ENCODE data around the gene SIRT7.

The SIRT7 gene

DNA sequence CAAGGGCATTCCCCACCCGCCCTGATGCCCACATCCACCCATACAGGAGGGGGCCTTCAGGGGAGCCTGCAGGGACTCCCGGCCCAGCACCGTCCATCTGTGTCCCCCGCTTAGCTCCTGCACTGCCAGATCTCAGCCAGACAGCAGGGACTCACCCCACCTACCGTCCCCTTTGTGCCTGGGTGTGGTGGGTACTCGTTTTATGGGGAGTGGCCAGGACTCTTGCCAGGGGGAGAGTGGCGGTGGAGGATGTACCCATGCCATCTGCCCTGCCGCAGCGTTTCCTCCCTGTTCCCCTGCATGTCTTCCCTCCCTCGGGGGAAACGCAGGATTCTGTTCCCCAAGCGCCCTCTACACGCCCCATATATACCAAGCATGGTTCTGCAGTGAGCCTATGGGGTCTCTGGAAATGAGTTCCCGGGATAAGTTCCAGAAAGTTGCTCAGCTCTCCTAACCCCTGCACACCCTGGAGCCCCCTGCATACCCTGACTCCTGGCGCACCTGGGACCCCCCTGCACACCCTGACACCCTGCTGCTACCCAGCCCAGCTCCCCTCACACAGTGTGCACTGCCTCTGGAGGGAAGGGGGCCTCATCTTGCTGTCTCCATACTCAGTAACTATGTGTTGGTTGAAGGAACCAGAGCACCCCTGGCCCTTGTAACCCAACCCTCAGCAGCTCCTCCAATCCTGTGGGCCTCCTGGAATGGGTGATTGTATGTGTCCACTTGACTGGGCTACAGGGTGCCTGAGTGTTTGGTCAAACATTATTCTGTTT is 13.8 kb upstream of the SIRT7 start:
- no peak for DNase-seq

DNA sequence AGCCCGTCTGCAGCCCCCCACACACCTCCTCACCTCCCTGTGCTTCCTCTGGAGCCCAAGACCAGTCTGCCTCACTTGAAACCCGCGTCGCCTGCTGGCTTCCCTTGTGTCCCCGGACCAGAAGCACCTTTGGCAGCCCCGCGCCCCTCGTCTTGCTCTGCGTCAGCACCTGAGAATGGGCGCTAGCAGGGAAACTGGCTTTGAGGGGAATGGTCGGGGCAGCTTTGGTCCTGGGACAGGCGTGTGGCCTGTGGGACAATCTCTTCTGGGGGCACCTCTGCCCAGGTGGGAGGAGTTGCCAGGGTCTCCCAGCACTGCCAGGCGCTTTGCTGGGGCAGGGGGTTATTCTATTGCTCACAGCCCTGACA is 13.2 kb upstream of the SIRT7 start:
- no peak for DNase-seq

DNA sequence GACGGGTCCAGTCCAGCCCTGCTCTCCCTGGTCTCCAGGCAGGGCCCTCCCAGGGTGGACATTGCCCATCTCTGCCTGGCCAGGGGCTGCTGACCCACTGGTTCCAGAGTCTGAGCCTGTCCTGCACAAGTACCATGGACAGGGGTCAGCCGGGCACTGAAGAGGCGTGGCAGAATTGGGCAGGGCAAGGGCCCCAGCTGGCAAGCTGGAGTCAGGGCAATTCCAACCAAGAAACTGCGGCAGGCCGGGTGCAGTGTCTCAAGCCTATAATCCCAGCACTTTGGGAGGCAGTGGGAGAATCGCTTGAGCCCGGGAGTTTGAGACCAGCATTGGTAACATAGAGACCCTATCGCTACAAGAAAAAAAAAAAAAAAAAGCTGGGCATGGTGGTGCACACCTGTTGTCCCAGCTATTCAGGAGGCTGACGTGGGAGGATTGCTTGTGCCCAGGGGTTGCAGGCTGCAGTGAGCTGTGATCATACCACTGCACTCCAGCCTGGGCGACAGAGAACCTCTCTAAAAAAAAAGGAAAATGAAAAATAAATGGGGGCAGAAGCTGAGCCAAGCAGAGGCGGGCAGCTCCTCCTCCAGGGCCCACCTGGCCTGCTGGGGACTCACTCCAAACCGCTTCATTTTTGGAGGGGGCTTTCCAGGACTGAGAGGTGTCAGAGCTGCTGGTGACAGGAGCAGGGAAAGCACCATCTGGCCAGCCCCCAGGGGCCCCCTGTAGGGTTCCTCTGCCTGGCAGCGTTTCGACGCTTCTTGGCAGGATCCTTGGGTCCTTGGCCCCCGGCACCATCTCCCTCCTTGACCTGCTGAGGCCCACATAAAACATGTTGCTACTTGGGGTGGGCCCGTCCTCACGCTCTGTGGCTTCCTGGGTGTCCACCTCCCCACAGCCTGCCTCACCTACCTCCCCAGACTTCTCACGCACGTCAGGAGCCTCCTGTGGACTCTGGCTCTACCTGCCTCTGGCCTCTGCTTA is 12.5 kb upstream of the SIRT7 start:
- DNase-seq, result no peak

DNA sequence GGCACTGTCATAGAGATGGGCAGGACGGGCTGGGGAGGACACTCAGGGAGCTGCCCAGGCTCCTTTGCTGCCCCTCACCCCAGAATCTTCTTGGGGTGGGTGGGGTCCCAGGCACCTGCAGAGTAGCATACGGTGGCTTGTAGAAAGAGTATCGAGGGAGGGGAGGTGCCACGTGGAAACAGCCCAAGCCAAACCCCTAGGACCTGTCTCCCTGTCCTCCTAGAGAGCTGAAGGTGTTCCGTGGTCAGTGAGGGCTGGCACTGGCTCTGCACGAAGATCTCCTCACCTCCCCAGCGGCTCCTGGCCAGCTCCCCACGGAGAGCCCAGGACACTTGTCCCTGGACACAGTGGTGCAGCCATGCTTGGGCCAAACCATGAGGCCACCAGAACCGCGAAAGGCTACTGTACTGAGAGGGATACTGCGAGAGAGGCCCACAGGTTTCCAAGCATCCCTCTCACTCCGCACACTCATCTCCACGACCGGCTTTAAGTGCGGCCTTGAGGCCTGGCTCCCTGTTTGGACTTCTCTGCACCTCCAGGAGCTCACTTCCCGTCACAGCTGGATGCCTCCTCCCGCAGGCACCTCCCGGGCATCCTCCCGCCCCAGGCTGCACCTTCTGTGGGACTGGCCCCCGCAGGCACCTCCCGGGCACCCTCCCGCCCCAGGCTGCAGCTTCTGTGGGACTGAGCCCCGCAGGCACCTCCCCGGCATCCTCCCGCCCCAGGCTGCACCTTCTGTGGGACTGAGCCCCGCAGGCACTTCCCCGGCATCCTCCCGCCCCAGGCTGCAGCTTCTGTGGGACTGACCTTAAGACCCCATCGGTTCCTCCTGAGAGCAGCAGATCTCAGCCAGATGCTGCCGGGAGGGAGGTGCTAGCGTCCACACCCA is 11.5 kb upstream of the SIRT7 start:
- no peak for DNase-seq

DNA sequence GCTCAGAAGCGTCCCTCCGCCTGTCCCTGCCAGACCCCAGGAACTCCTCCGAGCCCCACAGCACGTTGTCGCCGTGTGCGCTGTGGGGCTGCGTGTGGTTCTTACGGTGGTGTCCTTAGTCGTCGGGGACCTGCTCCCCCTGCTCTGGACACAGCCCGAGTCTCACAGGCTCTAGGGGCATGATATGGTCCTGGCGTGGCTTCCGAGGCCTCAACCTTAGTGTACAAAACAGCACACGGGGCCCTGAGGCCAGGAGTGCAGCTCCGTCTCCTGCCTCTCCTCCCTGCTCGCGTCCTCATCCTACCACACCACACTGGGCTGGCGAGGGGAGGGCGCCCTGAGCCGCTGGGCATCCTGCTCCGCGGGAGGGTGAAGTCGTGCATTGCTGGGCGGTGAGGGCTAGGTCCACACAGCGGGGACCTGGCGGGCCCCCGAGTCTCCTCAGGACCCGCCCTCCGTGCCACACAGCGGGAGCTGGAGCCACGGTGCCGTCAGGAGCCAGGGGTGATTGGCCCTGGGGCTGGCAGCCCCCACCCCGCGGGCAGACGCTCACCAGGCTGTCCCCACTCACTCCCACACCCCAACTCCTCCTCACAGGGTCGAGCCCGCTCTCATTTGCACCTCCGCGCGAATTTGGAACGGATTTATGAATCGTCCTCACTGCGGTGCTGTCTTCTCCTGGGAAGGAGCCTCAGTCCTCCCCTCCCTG is 10.7 kb upstream of the SIRT7 start:
- DNase-seq, result no peak

DNA sequence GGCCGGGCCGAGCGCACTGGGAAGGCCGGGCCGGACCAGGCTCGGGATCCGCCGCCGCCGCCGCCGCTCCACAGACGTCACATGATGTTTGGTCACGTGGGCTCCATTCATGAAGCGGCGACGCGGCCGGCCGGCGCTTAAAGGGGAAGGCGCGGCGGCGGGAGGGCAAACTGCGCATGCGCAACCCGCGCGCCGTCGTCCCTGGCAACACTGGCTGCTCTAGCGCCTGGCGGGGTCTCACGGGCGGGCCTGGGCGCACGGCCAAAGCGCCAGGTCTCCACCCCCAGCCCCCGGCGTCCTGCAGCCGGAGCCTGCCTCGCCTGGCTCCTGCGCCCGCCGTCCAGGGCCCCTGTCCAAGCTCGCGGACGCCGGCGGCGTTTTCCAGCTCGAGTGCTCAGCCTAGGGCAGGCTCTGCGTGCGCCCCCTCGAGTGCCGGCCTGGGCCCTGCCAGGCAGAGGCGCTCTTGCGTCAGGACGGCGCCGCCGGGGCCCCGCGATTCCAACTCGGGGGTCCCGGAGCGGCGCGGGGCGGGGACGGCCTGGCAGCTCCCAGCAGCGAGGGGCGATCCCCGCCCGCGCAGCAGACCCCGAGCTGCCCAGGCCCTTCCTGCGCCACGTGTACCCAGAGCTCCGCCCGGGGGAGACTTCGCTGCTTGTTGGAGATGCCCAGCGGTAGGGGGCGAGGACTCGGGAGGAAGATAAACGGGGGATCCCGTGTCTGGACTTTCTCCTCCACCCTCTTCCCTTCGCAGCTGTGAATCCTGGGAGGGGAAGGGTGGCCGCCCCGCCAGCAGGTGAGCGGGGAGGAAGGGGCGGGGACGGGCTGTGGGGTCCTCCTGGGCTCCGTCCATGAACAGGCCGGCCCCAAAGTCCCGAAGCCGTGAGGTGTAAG is 9.9 kb upstream of the SIRT7 start, which contains the start of gene MAFG:
Gene MAFG (minus strand): TSS at position 83 of the 891 bp plus-strand sequence. CDS start 4,550 bp downstream, outside the sequence.
- DNase-seq, result peak; percentile 90

DNA sequence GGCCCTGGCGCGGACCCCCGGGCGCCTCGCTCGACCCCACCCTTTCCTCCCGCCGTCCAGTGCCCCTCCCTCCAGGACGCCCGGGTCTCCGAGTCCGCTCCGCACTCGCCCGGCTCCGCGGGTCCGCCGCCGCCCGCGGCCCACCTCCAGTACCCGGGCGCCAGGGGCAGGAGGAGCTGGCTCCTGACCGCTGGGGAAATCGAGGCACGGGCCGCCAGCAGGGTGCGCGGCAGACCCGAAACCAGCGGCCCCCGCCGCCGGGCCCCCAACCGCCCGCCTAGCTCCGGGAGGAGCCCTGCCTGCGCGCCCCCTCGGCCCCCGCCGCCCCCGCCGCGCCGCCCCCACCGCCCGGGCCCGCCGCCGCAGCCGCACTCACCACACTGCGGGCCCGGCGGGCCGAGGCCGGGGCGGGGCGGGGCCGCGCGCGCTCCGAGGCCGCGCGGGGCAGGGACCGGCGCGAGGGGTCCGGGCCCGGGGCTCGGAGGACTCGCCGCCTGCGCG is 9.2 kb upstream of the SIRT7 start:
- no peak for DNase-seq

DNA sequence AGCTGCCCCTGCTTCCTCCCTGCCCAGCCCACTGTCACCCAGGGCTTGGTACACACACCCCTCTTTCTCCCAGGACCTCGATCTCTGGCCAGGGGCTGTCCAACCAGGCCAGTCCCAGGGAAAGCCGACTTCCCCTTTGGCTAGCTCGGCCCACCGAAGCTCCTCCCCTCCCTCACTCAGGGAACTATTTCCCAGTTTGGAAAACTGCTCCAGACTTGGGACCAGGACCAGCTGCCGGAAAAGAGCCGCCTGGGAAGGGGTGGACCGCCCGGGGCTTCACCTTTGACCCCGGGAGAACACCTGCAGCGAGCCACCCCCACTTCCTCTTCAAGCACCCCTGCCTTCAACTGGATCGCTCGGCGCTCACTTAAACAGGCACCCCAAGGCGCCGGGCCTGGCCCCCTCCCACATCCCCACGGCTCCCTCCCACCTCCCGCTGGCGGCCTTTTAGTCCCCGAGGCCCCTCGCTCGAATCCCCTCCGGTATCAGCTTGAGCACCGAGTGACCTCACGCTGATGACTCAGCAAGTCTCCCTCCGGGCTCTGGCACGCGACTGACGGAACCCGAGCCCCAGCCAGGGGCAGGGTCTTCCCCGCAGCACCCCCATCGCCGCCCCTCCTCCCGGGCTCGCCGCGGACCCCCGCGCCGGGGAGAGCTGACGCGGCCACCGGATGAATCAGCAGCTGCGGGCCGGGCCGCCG is 8.6 kb upstream of the SIRT7 start:
- DNase-seq, result no peak

DNA sequence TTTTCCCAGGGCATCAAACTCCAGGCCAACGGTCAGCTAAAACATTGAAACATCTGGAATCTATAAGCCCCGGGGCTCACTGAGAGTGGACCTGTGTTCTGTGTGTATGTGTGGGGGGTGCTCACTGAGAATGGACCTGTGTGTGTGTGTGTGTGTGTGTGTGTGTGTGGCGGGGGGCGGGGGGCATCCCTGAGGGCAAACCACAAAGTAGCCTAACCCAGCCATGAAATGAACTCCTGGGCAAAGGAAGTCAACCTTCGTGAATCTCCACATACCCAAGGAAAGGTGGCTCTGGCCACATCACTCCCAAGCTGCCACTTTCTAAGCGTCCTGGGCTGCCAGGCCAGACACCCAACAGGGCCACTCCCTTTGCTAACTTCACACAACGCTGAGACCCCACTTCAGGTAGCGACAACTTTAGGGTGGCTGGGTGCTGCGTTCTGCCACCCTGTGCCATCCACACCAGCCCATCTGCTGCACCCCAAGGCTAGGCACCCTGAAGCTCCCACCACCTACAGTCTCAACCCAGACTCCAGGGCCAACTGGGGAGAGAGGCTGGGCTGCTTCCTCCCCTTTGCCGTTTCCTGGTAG is 8.0 kb upstream of the SIRT7 start:
- no peak for DNase-seq

DNA sequence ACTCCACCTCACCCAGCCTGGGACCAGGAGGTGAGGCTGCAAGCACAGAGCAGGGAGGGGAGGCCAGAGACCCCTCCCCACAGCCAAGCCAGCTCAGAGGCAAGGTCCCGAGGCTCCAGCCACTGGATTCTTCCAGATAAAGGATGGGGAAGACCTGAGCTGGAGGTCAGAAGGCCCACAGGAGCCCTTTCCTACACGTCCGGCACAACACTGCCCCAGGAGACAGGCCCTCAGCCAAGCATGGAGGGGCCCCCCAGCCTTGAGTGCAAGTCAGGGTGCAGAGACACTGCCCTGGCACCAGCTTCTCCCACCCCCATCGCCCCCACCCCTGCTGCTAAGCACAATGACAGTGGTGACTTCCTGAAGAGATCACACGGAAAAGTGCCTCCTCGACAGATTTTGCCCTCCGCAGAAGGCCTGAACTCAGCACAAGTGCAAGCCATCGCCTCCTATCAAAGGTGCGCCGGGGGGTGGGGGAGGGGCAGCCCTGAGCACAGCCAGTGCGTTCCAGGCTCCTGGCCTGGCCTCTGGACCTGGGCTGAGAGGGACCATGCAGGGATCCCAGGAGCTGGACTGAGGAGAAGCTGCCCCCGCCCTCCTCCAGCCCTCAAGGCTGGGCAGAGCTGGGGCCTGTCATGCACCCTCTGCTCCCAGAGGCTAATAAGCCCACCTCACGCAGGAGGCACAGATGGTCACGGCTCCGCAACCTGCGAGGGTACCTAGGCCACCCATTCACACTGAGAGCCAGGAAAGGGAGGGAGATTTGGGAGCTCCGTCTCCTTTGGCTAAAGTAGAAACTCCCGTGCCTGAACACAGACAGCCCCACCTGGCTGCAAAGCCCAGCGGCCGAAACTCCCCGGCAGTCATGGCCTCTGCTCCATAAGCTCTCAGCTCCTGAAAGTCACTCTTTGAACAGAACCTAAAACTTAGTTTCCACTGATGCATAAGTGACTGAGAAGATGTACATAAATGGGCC is 6.9 kb upstream of the SIRT7 start:
- no peak for DNase-seq

DNA sequence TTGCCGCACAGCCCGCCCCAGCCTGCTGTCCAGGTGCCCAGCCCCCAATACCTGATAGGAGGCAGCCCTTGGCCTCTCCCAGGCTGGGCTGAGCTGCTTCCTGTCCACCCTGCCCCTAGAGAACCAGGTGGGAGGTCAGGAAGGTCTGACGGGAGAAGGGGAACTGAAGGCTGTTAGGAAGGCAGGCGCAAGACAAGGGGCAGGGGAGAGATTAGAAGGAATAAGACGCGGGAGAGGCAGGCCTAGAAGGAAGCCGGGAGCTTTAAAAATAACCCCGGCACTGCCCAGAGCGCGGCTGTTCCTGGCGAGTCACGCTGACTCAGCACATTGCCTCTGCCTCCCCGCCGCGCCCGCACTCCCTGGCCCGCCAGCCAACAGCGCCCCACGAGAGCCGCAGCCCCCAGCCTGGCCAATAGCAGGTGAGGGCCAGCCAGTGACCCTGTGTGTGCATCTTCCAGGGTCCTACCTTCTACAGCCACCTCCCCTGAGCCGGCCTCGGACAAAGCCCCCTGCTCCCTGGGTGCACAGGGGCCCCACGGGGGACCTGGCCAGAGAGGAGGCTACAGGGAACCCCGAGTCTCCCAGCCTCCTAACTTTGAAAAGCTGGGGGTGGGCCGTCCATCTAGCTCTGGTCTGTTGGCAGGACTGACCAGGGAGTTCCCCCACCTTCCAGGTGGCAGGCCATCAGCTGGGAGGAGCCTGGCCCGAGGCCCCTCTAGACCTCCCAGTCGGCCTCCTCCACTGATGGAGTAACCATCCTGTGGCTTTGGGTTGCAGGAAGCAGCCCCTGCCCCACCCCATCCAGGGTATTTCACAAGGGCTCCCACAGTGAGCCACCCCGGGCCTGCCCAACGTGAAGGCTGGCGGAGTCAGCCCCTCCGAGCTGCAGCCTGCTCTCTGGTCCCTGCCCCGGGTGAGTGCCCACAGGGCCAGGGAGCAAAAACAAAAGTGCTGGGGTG is 5.6 kb upstream of the SIRT7 start:
- DNase-seq, result no peak

DNA sequence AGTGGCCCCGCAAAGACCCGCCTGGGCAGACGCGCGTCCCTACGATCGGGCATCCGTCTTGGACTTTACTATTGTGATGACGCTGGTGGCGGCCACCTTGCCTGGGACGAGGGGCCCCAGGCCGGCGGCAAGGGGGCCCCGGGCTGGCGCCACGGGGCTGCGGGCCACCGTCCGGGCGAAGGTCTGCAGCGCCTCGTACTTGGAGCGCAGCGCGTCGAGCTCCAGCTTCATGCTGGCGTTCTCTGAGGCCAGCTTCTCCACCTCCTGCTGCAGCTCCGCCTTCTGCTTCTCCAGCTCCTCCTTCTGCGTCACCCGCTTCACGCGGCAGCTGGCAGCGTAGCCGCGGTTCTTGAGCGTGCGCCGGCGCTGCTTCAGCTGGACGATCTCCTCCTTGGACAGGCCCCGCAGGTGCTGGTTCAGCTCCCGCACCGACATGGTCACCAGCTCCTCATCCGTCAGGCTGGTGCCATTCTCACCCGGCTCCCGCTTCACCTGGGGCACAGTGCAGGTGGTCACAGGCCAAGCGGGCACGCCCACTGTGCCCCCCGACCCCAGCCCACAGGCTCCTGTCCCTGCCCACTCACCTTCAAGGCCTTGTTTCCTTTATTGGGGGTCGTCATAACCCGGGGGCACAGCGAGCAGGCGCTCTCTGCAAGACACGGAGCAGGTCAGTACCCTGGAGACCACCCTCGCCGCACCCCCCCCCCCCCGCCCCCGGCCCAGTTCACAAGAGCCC is 4.8 kb upstream of the SIRT7 start:
- DNase-seq, result no peak

DNA sequence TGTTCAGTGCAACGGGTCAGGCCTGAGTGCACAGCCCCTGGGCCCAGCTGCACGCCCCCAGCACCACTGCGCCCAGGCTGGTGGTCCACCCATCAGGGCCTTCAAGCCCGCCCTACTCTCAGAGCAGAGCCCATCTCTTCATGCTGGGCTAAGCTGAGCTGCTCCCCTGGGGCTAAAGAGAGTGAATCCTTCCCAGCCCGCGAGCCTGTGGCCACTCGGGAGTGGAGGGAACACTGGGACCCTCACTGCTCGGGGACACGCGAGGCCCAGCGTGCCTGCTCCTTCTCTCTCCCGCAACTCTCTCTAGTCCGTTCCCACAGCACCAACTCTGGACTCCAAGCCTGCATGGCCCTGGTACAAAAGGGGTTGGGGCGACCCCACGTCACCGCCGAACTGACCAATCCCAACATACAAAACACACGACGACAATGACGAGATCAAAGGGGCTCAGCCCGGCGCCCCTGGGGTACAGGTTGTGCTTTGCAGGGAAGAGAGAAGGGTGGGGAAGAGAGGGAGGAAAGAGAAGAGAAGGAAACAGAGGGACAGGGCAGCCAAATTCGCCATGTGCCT is 4.1 kb upstream of the SIRT7 start:
- no peak for DNase-seq

DNA sequence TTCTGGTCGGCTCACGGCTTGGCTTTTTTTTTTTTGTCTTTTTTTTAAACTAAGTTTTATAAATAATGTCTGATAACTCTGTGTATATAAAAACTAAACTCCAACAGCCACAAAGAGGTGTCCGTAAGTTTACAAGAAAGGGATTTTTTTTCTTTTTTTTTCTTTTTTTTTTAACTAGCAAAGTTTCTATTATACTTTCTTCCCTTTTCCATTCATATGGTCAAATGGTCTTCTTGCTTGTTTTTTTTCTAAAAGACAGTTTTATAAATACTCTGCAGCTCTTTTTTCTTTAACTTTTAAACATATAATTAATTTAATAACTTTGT is 3.5 kb upstream of the SIRT7 start:
- DNase-seq, result no peak

DNA sequence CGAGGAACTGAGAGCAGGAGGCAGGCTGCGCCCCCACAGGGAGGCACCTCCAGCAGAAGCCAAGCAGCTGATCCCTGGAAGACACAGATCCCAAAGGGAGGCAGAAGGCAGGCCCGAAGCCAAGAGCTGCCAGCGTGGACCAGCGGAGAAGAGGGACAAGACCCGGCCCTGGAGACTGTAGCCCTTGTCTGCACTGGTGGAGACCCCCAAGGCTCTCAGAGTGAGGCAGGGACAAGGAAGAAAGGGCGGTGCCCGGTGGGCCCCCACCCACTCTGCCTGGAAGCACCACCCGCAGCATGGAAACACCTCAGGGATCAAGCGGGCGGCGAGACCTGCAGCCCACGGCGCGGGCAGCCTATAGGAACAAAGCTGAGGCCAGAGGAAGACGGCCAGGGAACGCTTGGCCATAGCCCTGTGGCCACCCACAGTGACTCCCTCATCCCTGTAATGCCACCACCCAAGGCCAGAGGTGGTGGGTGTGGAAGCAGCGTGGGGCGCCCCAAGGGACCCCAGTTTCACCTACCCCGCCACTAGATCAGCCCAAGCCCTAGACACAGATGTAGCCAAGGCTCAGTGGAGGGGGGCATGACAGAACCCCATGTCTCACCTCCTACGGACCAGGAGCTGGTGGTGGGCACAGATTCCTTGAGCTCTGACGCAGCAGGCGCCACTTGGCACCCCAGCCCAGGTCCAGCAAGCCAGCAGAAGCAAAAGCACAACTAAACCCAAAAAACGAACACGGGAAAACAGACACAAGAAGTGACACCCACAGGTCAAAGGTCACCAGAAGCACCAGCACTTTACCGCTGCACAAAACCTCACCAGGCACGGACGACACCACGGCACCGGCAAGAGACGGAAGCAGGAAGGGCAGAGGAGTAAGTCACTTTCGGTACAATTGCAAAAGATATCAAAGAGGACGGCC is 2.9 kb upstream of the SIRT7 start:
- no peak for DNase-seq

All from NCI-H2107 (cell line).